ENCODE measurements around the gene CEBPZ. TPM values are rescaled to one million over a fixed set of nuclear protein-coding genes. Genes with fewer than 3 reads are reported as not detected.

CEBPZ gene
- total RNA-seq, 1 donor from 2014 or later = 47.7 TPM

- ATAC-seq = no peak
- peaks cover 7% of the 10 kb centered on the region for H3K4me1 ChIP-seq
- no peak overlapping the region for H3K27ac ChIP-seq
- TF ChIP-seq CTCF (IDR thresholded peaks at IDR 0.05) = no peak
- no peaks in the 10 kb centered on the region for H3K9me3 ChIP-seq
- no peak overlapping the region for H3K4me3 ChIP-seq
- H3K36me3 ChIP-seq = no peaks in the 10 kb centered on the region
- intact Hi-C loops (cut with DNase I) = no loop called here
- no peak for DNase-seq
- no peaks in the 10 kb centered on the region for H3K27me3 ChIP-seq
These were observed 38.8 kb downstream of the CEBPZ start for GRCh38 chr2:37192551-37192950.

- Histone ChIP-seq H3K4me1 (no peaks in the 10 kb centered on the region), H3K27ac (no peak overlapping the region), H3K9me3 (no peaks in the 10 kb centered on the region), H3K36me3 (no peaks in the 10 kb centered on the region), H3K27me3 (no peaks in the 10 kb centered on the region), H3K4me3 (no peak overlapping the region)
- no peak for DNase-seq
- no peak for ATAC-seq
- TF ChIP-seq CTCF (IDR thresholded peaks at IDR 0.05) = no peak
- intact Hi-C loops (cut with DNase I) = no loop called here
These were observed 39.6 kb downstream of the CEBPZ start for GRCh38 chr2:37191747-37192146.

DNA sequence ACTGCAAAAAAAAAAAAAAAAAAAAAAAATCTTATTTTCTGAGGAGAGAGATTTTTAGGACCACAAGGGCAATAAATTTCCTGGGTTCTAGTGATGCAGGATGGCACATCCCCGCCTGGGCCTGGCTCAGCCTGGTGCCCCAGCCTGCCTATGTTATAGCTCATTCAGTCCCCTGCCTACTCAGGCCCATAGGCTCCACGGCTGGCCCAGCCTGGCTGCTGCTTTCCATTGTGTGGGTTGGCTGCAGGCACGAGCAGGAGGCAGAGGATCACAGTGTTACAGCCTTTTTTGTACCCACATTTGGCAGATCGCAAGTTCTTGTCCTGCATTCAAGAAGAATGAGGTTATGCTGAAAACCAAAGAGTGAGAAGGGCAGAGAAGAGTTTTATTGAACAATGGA is 40.1 kb downstream of the CEBPZ start:
- no peak for DNase-seq
- intact Hi-C loops (cut with DNase I) = no loop called here
- Histone ChIP-seq H3K27ac (no peak overlapping the region), H3K4me1 (no peaks in the 10 kb centered on the region), H3K36me3 (no peaks in the 10 kb centered on the region), H3K4me3 (no peak overlapping the region), H3K9me3 (no peaks in the 10 kb centered on the region), H3K27me3 (no peaks in the 10 kb centered on the region)
- TF ChIP-seq CTCF (IDR thresholded peaks at IDR 0.05) = no peak
- no peak for ATAC-seq

GRCh38 chr2:37190290-37190689 is 41.1 kb downstream of the CEBPZ start:
- TF ChIP-seq CTCF (IDR thresholded peaks at IDR 0.05) = no peak
- no peak overlapping the region for H3K27ac ChIP-seq
- DNase-seq = no peak

DNA sequence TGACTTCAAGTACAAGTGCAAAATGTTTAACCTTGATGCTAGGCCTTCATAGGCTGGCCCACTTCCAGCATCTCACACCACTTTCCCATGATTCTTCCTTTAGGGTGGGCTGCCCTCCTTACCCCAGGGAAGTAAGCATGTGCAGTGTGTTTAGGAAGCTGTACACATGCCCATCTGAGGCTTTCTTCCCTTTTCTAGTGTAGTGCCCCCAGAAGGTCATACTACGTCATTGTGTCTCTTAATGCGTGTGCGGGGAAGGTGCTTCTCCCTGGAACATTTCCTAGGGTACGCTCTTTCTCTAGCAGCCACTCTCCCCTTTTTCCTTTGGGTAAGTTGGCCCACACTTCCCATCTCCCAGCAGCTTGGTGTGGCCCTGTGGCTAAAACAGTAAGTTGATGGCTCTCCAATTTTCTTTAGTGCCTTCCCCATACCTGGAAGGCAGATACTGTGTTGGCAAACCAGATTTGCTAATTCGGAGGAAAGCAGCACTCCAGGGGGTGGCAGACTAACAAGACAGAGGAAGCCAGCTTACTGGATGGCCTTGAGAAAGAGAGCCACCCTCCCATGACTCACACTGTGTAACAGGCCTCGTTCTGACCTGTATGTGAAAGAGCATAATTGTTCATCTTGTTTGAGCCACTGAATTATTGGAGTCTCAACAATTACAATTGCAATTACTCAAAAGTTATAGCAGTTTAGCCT is 41.8 kb downstream of the CEBPZ start:
- Histone ChIP-seq H3K4me1 (no peaks in the 10 kb centered on the region), H3K36me3 (no peaks in the 10 kb centered on the region), H3K4me3 (no peak overlapping the region), H3K9me3 (no peaks in the 10 kb centered on the region), H3K27ac (no peak overlapping the region), H3K27me3 (no peaks in the 10 kb centered on the region)
- TF ChIP-seq CTCF (IDR thresholded peaks at IDR 0.05) = no peak
- intact Hi-C loops (cut with DNase I) = no loop called here
- DNase-seq = no peak
- ATAC-seq = peak; percentile 86

More at GRCh38 chr2:37190290-37190689, 41.1 kb downstream of the CEBPZ start:
- no peaks in the 10 kb centered on the region for H3K27me3 ChIP-seq
- intact Hi-C loops (cut with DNase I) = no loop called here
- ATAC-seq = no peak
- no peaks in the 10 kb centered on the region for H3K36me3 ChIP-seq
- no peaks in the 10 kb centered on the region for H3K4me1 ChIP-seq
- no peak overlapping the region for H3K4me3 ChIP-seq
- no peaks in the 10 kb centered on the region for H3K9me3 ChIP-seq

DNA sequence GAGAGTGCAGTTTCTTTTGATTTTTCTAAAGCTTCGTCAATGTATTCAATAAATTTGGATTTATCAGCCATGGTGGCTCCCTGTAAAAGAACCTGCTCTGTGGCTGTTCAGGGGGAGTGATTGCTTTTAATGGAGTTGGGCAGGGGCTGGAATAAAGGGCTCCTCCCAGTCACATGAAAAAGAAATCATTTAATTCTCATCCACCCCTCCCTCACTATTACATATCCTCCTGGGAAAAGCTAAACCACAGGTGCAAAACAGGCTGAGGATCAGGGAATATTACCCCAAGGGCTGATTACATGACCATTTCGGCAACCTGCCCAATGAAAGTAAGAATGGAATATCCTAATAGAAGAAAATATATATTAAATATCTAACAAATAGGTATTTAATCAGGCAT is 42.8 kb downstream of the CEBPZ start, which contains the start of gene SULT6B1:
SULT6B1 (minus strand) TSS at position 101 of the 400 bp plus-strand sequence; CDS start at position 71, 30 bp downstream.
- H3K27ac ChIP-seq = no peak within 1 kb of the TSS
- no peak within 1 kb of the TSS for H3K4me3 ChIP-seq
- no peaks in the 10 kb centered on the region for H3K36me3 ChIP-seq
- intact Hi-C loops (cut with DNase I) = no loop called here
- no peak for DNase-seq
- no peak for ATAC-seq
- no peak for TF ChIP-seq CTCF (IDR thresholded peaks at IDR 0.05)
- no peaks in the 10 kb centered on the region for H3K9me3 ChIP-seq
- no peaks in the 10 kb centered on the region for H3K27me3 ChIP-seq
- H3K4me1 ChIP-seq = no peaks in the 10 kb centered on the region

Data from upper lobe of right lung (tissue), 1 donor.